Ovary (tissue), 9 donors: ENCODE data around the gene AGXT2. TPM values are rescaled to one million over a fixed set of nuclear protein-coding genes. Genes with fewer than 3 reads are reported as not detected.

Experiments
- DNase-seq, 5 donors: peaks; one replicate each; pipeline ENCODE4 v3.0.0-alpha.2; 2019 to 2020
- H3K27ac ChIP-seq, 2 donors: fragments of 200-600 bp; one replicate each; pipeline versions ENCODE4 v1.5.1 to v1.8.0; 2019 to 2022
- H3K27me3 ChIP-seq: fragments of 200-600 bp; one replicate; pipeline ENCODE4 v1.8.0; 2022
- H3K36me3 ChIP-seq: fragments of 200-600 bp; sonication (generic); one replicate; pipeline ENCODE4 v1.5.1; 2019
- H3K4me1 ChIP-seq: one replicate; pipeline ENCODE4 v1.8.1; 2013; ENCODE audit warnings: mild to moderate bottlenecking, moderate library complexity; ENCODE audit not compliant: insufficient read depth
- H3K4me3 ChIP-seq: fragments of 200-600 bp; sonication (generic); one replicate; pipeline ENCODE4 v1.5.1; 2017
- H3K9me3 ChIP-seq, 2 donors: fragments of 200-600 bp in 1 of 2; sonication (generic) in 1 of 2; one replicate each; pipeline versions ENCODE4 v1.5.1 to v1.8.1; 2013 to 2019; ENCODE audit warnings: mild to moderate bottlenecking in 1 of 2, moderate library complexity in 1 of 2
- EP300 ChIP-seq: sonication (generic); formaldehyde crosslinking; IDR thresholded peaks from one replicate; pipeline ENCODE4 v1.6.1; 2017; ENCODE audit warnings: antibody characterized with exemption
- POLR2A ChIP-seq: fragments of 450-650 bp; IDR thresholded peaks from one replicate; pipeline ENCODE4 v1.6.1; 2017; ENCODE audit warnings: antibody characterized with exemption, mild to moderate bottlenecking, moderate library complexity
- WGBS, 3 donors: extraction: QIAGEN DNeasy Blood & Tissue Kit in 1 of 3; methylation state at CpG; one replicate each; pipeline versions ENCODE4 v1.1.5 to v1.1.7; 2013 to 2017; 5-methylcytosine and 5-hydroxymethylcytosine counted together
- intact Hi-C, 4 donors: fragments of 100-400 bp; cut with DNase I; formaldehyde crosslinking; loops; one replicate each; pipeline versions ENCODE4 v1.11.0 to v1.15.1; 2022 to 2023
- polyA plus RNA-seq, 2 donors: library from polyadenylated mRNA; stranded (reverse); fragments of 200-250 nt in 1 of 2; fragments of 350-450 nt in 1 of 2; fragmentation: Illumina TruSeq in 1 of 2; extraction: RNeasy Lipid Tissue Mini Kit (QIAGEN cat#74804) in 1 of 2; gene quantifications; one replicate each; pipeline ENCODE4 v1.2.3, GENCODE V29; 2013 to 2014
- total RNA-seq, 7 donors: library from RNA; depleted of rRNA in 2 of 7; stranded (reverse); fragments of >200 nt in 2 of 7; fragmentation: NEBNext Ultra II Directional in 3 of 7; extraction: Animal tissue kit (Norgen Biotek cat#: 25700) in 3 of 7; gene quantifications; one replicate each; pipeline versions ENCODE4 v1.1.0 to v1.2.4, GENCODE V29; 2016 to 2023
- TF ChIP-seq, protein P1 (sequence below), 3 donors: fragments of 450-650 bp in 2 of 3; fragments of 200-600 bp in 1 of 3; IDR thresholded peaks; one replicate each; pipeline versions ENCODE4 v1.5.1 to v1.8.0; 2016 to 2022; ENCODE audit warnings: antibody characterized with exemption in 3 of 3, mild to moderate bottlenecking in 1 of 3
- donor health status: DM: no; HTN: no; CAD: no; lungs with moderate emphysema.
- donor health status: DM: no; HTN: no; CAD: no.
- donor health status: Bipolar disorder and iron deficiency.
- donor health status: DM: yes; HTN: yes; CAD: no.
- donor health status: DM: no; HTN: no; CAD: no.
- donor health status: DM: yes; HTN: yes; CAD: no.

The AGXT2 gene
- total and polyA plus RNA-seq, 9 donors = 0.10 to 0.15 TPM; not detected in 7

DNA sequence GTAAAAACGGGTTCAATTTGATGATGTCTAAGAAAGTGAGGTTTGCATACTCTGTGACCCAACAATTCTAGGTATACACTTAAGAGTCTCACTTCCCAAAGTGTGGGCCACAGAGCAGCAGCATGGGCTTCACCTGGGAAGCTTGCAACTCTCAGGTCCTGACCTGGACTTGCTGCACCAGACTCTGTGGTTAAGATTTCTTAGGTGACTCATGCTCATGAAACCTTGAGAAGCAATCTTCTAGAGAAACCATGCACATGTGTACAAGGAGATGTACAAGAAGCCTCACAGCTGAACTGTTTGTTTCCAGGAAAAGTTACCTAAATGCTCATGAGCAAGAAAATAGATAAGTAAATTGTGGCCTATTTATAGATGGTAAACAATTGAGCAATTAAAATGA lies 88.4 kb downstream of the AGXT2 start:
- Histone ChIP-seq H3K27ac (no peak overlapping the region), H3K36me3 (no peaks in the 10 kb centered on the region), H3K4me3 (no peak overlapping the region), H3K4me1 (no peaks in the 10 kb centered on the region), H3K27me3 (no peaks in the 10 kb centered on the region), H3K9me3 (no peaks in the 10 kb centered on the region)
- intact Hi-C loops = no loop called here
- TF ChIP-seq, protein P1, sequence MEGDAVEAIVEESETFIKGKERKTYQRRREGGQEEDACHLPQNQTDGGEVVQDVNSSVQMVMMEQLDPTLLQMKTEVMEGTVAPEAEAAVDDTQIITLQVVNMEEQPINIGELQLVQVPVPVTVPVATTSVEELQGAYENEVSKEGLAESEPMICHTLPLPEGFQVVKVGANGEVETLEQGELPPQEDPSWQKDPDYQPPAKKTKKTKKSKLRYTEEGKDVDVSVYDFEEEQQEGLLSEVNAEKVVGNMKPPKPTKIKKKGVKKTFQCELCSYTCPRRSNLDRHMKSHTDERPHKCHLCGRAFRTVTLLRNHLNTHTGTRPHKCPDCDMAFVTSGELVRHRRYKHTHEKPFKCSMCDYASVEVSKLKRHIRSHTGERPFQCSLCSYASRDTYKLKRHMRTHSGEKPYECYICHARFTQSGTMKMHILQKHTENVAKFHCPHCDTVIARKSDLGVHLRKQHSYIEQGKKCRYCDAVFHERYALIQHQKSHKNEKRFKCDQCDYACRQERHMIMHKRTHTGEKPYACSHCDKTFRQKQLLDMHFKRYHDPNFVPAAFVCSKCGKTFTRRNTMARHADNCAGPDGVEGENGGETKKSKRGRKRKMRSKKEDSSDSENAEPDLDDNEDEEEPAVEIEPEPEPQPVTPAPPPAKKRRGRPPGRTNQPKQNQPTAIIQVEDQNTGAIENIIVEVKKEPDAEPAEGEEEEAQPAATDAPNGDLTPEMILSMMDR (IDR thresholded peaks at IDR 0.05) = no peak
- TF ChIP-seq POLR2A = no peak
- no peak for TF ChIP-seq EP300
- 88 to 94% (median 90%) methylated on average over 1 of the region's 1 CpG for WGBS, 3 donors
- DNase-seq = no peak

DNA sequence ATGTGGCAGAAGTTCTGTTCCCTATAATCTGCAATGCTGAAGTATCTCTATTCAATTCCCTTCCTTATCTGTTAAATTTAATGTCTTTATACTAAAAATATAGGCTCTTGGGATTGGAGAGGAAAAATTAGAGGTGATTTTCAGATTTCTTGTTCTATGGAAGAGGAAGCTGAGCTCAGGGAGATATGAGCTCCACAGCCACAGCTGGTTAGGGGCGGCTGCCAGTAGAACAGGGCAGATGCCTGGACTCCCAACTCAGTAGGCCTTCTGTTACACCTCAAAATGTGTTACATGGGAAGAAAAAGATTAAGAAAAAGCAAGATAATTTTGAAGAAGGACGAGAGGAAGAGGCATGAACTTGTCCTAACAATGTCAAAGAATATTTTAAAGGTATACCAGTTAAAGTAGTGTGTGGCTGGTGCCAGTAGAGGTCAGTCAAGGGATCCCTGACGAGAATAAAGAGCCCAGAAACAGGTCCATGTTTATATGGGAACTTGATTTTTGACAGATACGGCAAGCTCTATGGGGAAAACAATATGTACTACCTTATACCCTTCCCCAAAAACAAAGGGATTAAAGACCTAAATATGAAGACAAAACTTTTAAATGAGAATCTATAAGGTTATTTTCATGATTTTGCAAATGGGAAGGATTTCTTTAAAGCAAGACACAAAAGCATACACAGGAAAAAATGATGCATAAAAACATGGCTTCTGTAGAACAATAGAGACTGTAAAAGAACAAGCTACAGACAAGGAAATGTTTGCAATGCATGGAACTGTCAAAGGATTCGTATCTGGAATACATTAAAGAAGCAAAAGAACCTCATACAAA lies 89.7 kb downstream of the AGXT2 start:
- no peaks in the 10 kb centered on the region for H3K36me3 ChIP-seq
- H3K4me3 ChIP-seq = no peak overlapping the region
- no peaks in the 10 kb centered on the region for H3K9me3 ChIP-seq
- WGBS, 3 donors = 56 to 61% (median 59%) methylated on average over 5 of the region's 5 CpGs
- DNase-seq = no peak
- H3K27ac ChIP-seq = no peak overlapping the region
- TF ChIP-seq EP300 = no peak
- no peak for TF ChIP-seq POLR2A
- TF ChIP-seq, protein P1 (IDR thresholded peaks at IDR 0.05) = no peak
- intact Hi-C loops = no loop called here
- H3K4me1 ChIP-seq = no peaks in the 10 kb centered on the region
- H3K27me3 ChIP-seq = no peaks in the 10 kb centered on the region

DNA sequence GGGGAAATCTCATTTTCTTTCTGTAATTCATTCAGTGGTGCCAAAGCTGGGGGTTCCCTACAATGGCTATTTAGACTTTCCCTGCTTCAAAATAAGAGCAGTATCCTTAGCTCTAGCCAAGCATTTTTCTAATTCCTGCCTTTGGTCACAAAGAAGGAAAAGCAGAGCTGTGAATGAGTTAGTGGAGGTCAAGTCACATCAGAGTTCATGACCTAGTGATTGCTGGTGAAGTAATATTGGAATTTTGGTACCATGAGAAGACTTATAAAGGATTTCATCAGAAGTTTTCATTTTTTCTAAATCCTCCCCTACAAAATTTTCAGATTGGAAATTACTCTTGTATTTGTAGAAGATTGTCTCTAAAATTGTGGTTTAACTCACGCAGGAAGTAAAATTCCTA lies 90.4 kb downstream of the AGXT2 start:
- WGBS, 3 donors = 96% methylated on average over 1 of the region's 1 CpG
- H3K36me3 ChIP-seq = no peaks in the 10 kb centered on the region
- DNase-seq = no peak
- H3K27ac ChIP-seq = no peak overlapping the region
- H3K4me3 ChIP-seq = no peak overlapping the region
- intact Hi-C loops = no loop called here
- H3K27me3 ChIP-seq = no peaks in the 10 kb centered on the region
- no peaks in the 10 kb centered on the region for H3K4me1 ChIP-seq
- TF ChIP-seq EP300 (no peak), POLR2A (no peak)
- TF ChIP-seq, protein P1 (IDR thresholded peaks at IDR 0.05) = no peak
- H3K9me3 ChIP-seq = no peaks in the 10 kb centered on the region

Other genes starting within 250 kb of the AGXT2 start
- 1 to 10 TPM in 3 of 7 donors, under 1 TPM in 4; 0.15 to 3.3 (median 0.92) TPM for gene TTC23L, start 208.8 kb downstream of the AGXT2 start, total RNA-seq
- under 1 TPM; 0.31 to 0.37 TPM for gene TTC23L, start 208.8 kb downstream of the AGXT2 start, polyA plus RNA-seq
- 10 to 100 TPM in 6 of 7 donors, 1 to 10 TPM in 1; 7.6 to 21.9 (median 18.5) TPM for gene RAD1, start 132.4 kb downstream of the AGXT2 start, total RNA-seq
- gene RAD1, start 132.4 kb downstream of the AGXT2 start, polyA plus RNA-seq = 10 to 100 TPM; 14.3 to 27.3 TPM
- gene BRIX1, start 132.2 kb downstream of the AGXT2 start, total RNA-seq = 10 to 100 TPM; 15.5 to 33.9 (median 23.9) TPM
- gene BRIX1, start 132.2 kb downstream of the AGXT2 start, polyA plus RNA-seq = 10 to 100 TPM; 17.8 to 26.9 TPM
- 10 to 100 TPM; 21.6 to 38.7 (median 35.2) TPM for gene DNAJC21, start 118.4 kb downstream of the AGXT2 start, total RNA-seq
- 10 to 100 TPM; 19.4 to 31.8 TPM for gene DNAJC21, start 118.4 kb downstream of the AGXT2 start, polyA plus RNA-seq
- gene PRLR, start 182.5 kb upstream of the AGXT2 start, total RNA-seq = 10 to 100 TPM in 3 of 7 donors, 1 to 10 TPM in 4; 3.2 to 18.5 (median 8.1) TPM
- 10 to 100 TPM in 1 of 2 donors, 1 to 10 TPM in 1; 1.8 to 24.5 TPM for gene PRLR, start 182.5 kb upstream of the AGXT2 start, polyA plus RNA-seq